ENCODE measurements around the gene ZNF773. TPM values are rescaled to one million over a fixed set of nuclear protein-coding genes. Genes with fewer than 3 reads are reported as not detected.
"Not testable (repeated sequence)": the region's sequence is repeated elsewhere in the genome, so short reads cannot be mapped to it uniquely, and the experiment has no call there.

Gene ZNF773
- total and polyA plus RNA-seq, 2 donors (not counting 1 experiment from before 2014, with no cell fraction given) = 9.4 to 39.8 TPM

DNA sequence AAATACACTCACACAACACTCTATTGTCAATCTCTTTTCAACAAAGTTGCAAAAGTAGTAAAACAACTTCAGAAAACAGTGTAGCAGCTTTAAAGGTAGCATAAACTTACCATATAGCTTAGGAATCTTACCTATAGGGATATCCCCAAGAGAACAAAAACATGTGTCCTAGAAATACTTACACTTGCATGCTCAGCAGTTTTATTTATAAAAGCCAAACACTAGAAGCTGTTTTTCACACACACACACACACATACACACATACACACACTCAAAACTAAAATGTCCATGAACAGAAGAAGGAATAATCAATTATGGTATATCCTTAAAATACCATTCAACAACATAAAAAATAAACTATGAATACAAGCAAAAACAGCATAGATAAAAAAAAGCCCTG is 11.7 kb downstream of the ZNF773 start:
- Histone ChIP-seq H3K9ac (ENCODE audit: insufficient read depth, low read length) (no peak overlapping the region), H3K4me1 (ENCODE audit: control insufficient read depth, extremely low read depth, insufficient read depth, low read length) (no peaks in the 10 kb centered on the region), H2AFZ (ENCODE audit: low read length) (no peak overlapping the region), H3K4me3 (replicated peaks in 1 of 4; ENCODE audit: control extremely low read depth in 1 of 4, insufficient read depth in 1 of 4, low read depth in 3 of 4, low read length in 4 of 4) (no peak overlapping the region), H3K4me2 (ENCODE audit: extremely low read depth, insufficient read depth, low read length) (no peak overlapping the region), H4K20me1 (ENCODE audit: control insufficient read depth, extremely low read depth, insufficient read depth, low read length) (no peaks in the 10 kb centered on the region), H3K27ac (ENCODE audit: insufficient read depth, low read length) (no peak overlapping the region), H3K9me3 (ENCODE audit: control insufficient read depth, insufficient read depth, low read depth, low read length) (peaks cover 1% of the 10 kb centered on the region), H3K36me3 (ENCODE audit: control insufficient read depth, insufficient read depth, low read length) (peaks cover 3% of the 10 kb centered on the region), H3K27me3 (ENCODE audit: control insufficient read depth, insufficient read depth, low read length) (no peaks in the 10 kb centered on the region), H3K79me2 (ENCODE audit: control insufficient read depth, insufficient read depth, low read length) (no peaks in the 10 kb centered on the region)
- DNase-seq (ENCODE audit: low read depth in 2 of 2) = no peak
- TF ChIP-seq EZH2 (IDR thresholded peaks at IDR 0.05; ENCODE audit: low read length, missing control alignments) = no peak
- TF ChIP-seq, protein P1, sequence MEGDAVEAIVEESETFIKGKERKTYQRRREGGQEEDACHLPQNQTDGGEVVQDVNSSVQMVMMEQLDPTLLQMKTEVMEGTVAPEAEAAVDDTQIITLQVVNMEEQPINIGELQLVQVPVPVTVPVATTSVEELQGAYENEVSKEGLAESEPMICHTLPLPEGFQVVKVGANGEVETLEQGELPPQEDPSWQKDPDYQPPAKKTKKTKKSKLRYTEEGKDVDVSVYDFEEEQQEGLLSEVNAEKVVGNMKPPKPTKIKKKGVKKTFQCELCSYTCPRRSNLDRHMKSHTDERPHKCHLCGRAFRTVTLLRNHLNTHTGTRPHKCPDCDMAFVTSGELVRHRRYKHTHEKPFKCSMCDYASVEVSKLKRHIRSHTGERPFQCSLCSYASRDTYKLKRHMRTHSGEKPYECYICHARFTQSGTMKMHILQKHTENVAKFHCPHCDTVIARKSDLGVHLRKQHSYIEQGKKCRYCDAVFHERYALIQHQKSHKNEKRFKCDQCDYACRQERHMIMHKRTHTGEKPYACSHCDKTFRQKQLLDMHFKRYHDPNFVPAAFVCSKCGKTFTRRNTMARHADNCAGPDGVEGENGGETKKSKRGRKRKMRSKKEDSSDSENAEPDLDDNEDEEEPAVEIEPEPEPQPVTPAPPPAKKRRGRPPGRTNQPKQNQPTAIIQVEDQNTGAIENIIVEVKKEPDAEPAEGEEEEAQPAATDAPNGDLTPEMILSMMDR (conservative IDR thresholded peaks at IDR 0.05 in 1 of 2, IDR thresholded peaks at IDR 0.05 in 1 of 2; ENCODE audit: low read depth in 1 of 2, low read length in 2 of 2) = no peak

DNA sequence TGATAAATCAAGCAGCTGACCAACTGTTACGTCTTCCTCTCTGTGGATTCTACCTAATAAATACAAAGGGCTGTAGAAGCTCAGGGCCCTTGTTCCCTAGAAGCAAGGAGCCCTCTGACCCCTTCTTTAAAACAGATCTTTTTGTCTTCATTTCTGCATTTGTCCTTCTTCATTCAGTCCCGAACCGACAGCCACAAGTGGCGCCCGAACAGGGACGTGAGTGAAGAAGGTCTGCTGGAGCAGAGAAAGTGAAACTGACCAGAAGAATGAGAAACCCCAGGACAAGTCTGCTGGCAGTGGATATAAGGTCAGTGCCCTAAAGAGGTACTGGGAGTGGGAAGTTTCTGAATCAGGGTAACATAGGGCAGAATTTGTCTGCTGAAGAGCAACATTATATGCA is 13.1 kb downstream of the ZNF773 start:
- Histone ChIP-seq H3K9ac (ENCODE audit: insufficient read depth, low read length) (no peak overlapping the region), H3K4me2 (ENCODE audit: extremely low read depth, insufficient read depth, low read length) (no peak overlapping the region), H3K36me3 (ENCODE audit: control insufficient read depth, insufficient read depth, low read length) (no peaks in the 10 kb centered on the region), H2AFZ (ENCODE audit: low read length) (no peak overlapping the region), H3K27ac (ENCODE audit: insufficient read depth, low read length) (no peak overlapping the region), H3K9me3 (ENCODE audit: control insufficient read depth, insufficient read depth, low read depth, low read length) (peaks cover 1% of the 10 kb centered on the region), H3K79me2 (ENCODE audit: control insufficient read depth, insufficient read depth, low read length) (no peaks in the 10 kb centered on the region), H3K27me3 (ENCODE audit: control insufficient read depth, insufficient read depth, low read length) (no peaks in the 10 kb centered on the region), H4K20me1 (ENCODE audit: control insufficient read depth, extremely low read depth, insufficient read depth, low read length) (no peaks in the 10 kb centered on the region), H3K4me3 (replicated peaks in 1 of 4; ENCODE audit: control extremely low read depth in 1 of 4, insufficient read depth in 1 of 4, low read depth in 3 of 4, low read length in 4 of 4) (no peak overlapping the region), H3K4me1 (ENCODE audit: control insufficient read depth, extremely low read depth, insufficient read depth, low read length) (no peaks in the 10 kb centered on the region)
- no peak for TF ChIP-seq EZH2 (IDR thresholded peaks at IDR 0.05; ENCODE audit: low read length, missing control alignments)
- TF ChIP-seq, protein P1 (conservative IDR thresholded peaks at IDR 0.05 in 1 of 2, IDR thresholded peaks at IDR 0.05 in 1 of 2; ENCODE audit: low read depth in 1 of 2, low read length in 2 of 2) = no peak
- DNase-seq (ENCODE audit: low read depth in 2 of 2) = peak; percentile 29 to 49

DNA sequence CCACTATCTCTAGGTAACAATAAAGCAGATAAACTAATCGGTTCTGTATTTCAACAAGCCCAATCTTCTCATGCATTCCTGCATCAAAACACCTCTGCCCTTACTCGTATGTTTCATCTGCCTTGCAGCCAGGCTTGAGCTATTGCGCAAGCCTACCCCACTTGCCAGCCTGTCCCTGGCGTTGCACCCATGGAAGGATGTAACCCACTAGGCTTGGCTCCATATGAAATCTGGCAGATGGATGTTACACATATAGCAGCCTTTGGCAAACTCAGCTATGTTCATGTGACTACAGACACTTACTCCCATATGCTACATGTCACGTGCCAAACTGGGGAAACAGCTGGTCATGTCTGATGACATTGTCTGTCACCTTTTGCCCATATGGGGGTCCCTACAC is 15.5 kb downstream of the ZNF773 start:
- no peak for DNase-seq (ENCODE audit: low read depth in 2 of 2)
- Histone ChIP-seq H2AFZ (ENCODE audit: low read length) (no peak overlapping the region), H3K4me1 (ENCODE audit: control insufficient read depth, extremely low read depth, insufficient read depth, low read length) (no peaks in the 10 kb centered on the region), H3K9me3 (ENCODE audit: control insufficient read depth, insufficient read depth, low read depth, low read length) (peaks cover 1% of the 10 kb centered on the region), H3K36me3 (ENCODE audit: control insufficient read depth, insufficient read depth, low read length) (no peaks in the 10 kb centered on the region), H3K4me2 (ENCODE audit: extremely low read depth, insufficient read depth, low read length) (no peak overlapping the region), H3K4me3 (replicated peaks in 1 of 4; ENCODE audit: control extremely low read depth in 1 of 4, insufficient read depth in 1 of 4, low read depth in 3 of 4, low read length in 4 of 4) (no peak overlapping the region), H3K79me2 (ENCODE audit: control insufficient read depth, insufficient read depth, low read length) (no peaks in the 10 kb centered on the region), H3K27ac (ENCODE audit: insufficient read depth, low read length) (no peak overlapping the region), H4K20me1 (ENCODE audit: control insufficient read depth, extremely low read depth, insufficient read depth, low read length) (no peaks in the 10 kb centered on the region), H3K9ac (ENCODE audit: insufficient read depth, low read length) (no peak overlapping the region), H3K27me3 (ENCODE audit: control insufficient read depth, insufficient read depth, low read length) (no peaks in the 10 kb centered on the region)
- TF ChIP-seq EZH2 (IDR thresholded peaks at IDR 0.05; ENCODE audit: low read length, missing control alignments) = no peak
- TF ChIP-seq, protein P1 (conservative IDR thresholded peaks at IDR 0.05 in 1 of 2, IDR thresholded peaks at IDR 0.05 in 1 of 2; ENCODE audit: low read depth in 1 of 2, low read length in 2 of 2) = no peak

DNA sequence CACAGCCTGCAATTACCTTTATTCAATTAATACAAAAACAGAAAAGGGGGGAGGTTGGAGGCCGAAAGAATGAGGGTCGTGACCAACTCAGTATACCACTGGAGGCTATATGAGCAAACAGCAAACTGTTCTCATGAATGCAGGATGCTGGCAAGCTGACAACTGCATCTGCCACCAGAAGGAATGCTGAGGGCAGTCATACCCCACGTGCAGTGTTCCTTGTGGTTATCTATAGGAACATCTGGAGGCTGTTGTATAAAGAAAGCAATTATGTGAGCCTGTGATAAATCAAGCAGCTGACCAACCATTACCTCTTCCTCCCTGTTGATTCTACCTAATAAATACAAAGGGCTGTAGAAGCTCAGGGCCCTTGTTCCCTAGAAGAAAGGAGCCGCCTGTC is 18.3 kb downstream of the ZNF773 start:
- not testable (repeated sequence) for H3K36me3 ChIP-seq (ENCODE audit: control insufficient read depth, insufficient read depth, low read length); H3K27me3 ChIP-seq (ENCODE audit: control insufficient read depth, insufficient read depth, low read length); H3K4me1 ChIP-seq (ENCODE audit: control insufficient read depth, extremely low read depth, insufficient read depth, low read length); DNase-seq (ENCODE audit: low read depth in 2 of 2); H3K9ac ChIP-seq (ENCODE audit: insufficient read depth, low read length); H3K9me3 ChIP-seq (ENCODE audit: control insufficient read depth, insufficient read depth, low read depth, low read length); H3K4me3 ChIP-seq (replicated peaks in 1 of 4; ENCODE audit: control extremely low read depth in 1 of 4, insufficient read depth in 1 of 4, low read depth in 3 of 4, low read length in 4 of 4); H2AFZ ChIP-seq (ENCODE audit: low read length); H4K20me1 ChIP-seq (ENCODE audit: control insufficient read depth, extremely low read depth, insufficient read depth, low read length); H3K79me2 ChIP-seq (ENCODE audit: control insufficient read depth, insufficient read depth, low read length); H3K4me2 ChIP-seq (ENCODE audit: extremely low read depth, insufficient read depth, low read length); H3K27ac ChIP-seq (ENCODE audit: insufficient read depth, low read length)

Data from fibroblast of lung (primary cell).